ENCODE data around the gene IGFBP2.

IGFBP2 gene

DNA sequence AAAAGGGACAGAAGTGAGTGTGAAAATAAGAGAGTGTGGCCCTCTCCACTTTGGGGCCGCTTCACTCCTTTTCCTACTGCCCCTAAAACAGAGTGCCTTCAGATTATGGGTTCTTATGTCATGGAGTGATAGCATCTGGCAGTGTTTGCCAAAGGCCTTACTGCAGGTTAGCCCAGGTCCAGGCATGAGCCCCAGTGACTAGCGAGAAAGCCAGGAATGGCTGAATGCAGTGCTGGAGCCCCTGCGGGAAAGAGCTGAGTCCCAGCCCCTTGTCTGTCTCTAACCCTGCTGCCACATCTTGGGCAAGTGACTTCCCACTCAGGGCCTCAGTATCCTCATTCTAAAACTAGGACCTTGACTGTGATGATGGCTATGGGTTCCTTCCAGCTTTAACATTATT, 56.2 kb downstream of the IGFBP2 start:
- no peak for DNase-seq

DNA sequence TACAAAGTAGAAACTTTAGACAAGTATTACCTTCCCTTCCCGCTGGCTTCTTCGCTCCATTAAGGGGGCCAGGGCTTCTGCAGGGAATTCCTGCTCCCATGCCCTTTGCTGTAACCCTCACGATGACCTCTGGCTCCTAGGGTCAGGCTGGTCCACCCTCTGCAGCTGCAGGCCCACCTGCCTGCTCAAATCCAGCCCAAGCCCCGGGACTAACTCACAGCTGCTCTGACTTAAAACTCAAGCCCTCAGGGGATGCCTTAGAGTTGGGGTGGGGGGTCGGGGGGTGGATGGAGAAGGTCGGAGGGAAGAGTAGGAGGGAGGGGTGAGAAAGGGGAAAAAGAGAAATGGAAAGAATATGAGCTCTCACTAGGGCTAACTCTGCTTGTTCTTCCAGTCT, 57.2 kb downstream of the IGFBP2 start:
- no peak for DNase-seq

DNA sequence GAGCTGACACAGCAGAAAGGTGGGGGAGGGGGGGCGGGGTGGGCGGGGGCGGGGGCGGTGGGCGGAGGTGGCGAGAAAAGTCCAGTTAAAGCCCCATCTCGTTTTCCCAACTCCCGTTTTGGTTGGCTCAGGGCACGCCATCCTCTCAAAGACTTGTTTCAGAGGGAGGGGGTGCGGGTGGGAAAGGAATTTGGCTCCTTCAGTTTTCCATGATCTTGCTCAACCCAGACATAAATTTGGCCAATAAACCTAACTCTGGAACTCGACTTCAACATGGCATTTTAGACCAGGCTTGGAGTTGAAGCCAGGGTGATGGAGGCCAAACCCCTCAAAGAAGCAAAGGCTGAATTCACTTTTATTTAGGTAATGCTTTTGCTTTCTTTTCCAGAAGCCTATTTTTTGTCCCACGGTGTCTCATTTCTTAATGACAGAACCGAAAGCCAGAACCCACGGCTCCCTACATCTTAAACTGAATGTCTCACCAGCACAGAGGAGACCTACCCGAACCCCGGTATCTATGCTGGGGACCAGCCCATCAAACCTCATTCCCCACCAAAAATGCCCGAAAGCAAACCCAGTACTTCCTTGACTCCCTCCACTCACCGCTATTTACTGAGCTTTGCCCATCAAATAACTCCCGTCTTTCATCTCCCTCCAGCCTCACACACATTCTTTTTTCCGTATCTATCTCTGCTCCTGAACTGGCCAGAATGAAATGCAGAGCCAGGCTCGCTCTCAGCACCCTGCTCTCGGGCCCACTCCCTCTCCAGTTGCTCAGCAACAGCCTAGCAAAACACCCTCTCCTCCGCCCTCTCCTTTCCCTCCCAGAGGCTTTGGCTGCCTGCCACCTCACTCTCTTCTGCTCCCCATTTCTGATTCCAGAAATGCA, 57.9 kb downstream of the IGFBP2 start:
- DNase-seq = peak; percentile 46

DNA sequence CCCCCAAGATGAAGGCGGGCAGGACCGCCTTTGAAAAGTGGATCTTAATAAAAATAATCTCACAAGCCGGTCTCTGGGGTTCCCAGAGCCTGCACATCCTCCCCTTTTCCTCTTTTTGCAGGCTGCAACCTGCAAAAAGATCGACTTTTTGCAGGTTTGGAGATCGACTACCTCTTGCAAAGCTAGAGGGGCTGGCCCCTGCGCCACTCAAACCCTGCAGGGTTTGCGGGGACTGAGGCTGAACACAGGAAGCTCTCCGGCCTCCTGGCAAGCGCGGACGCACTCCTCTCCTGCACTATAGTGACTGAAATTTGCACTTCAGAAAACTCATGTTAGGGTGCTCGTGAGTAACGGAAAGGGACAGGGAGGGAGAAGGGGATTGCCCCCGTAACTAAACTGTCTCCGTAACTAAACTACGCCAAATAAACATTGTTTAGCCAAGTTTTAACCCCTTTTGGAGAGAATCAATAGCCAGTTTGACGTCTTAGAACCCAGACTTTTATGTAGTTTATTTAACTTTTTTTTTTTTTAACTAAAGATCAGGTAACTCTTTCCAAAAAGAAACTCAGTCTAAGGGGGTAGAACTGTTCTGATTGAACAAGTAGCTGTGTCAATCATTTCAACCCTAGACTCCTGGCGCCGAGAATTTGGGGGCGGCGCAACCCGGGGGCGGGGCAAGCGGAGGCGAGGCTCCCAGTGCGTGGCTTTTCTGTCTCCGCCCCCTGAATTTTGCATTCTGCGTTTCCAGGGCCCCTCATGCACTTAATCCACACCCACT, 59.6 kb downstream of the IGFBP2 start:
- DNase-seq = peak; percentile 43

DNA sequence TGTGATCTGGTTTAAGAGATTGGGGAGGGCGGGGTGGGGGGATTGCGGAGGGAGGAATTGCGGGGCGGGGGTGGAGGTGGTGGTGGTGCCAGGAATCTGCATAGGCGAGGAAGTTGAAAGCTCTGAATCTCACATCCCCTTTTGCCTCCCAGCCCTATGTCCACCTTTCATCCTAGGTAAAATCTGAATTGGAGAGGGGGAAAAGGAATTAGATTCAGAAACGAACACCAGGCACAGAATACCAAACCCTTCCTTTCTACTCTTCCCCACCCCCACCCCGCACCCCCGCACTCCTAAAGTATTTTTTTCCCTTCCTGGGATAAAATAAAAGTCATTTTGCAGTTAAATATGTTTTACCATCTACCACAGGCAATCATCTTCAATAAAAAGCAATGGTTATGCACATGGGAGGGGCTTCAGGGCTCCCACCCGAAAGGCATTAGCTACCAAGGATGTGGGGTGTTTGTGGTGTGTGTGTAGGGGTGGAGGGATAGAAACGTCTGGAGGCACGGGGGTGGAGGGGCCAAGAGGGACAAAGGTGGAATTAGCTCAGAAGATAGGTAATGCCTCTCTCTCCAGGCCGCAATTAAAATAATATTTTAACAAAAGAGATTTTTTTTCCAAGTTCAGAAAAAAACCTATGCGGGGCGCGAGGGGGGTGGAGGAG, 60.3 kb downstream of the IGFBP2 start:
- no peak for DNase-seq

DNA sequence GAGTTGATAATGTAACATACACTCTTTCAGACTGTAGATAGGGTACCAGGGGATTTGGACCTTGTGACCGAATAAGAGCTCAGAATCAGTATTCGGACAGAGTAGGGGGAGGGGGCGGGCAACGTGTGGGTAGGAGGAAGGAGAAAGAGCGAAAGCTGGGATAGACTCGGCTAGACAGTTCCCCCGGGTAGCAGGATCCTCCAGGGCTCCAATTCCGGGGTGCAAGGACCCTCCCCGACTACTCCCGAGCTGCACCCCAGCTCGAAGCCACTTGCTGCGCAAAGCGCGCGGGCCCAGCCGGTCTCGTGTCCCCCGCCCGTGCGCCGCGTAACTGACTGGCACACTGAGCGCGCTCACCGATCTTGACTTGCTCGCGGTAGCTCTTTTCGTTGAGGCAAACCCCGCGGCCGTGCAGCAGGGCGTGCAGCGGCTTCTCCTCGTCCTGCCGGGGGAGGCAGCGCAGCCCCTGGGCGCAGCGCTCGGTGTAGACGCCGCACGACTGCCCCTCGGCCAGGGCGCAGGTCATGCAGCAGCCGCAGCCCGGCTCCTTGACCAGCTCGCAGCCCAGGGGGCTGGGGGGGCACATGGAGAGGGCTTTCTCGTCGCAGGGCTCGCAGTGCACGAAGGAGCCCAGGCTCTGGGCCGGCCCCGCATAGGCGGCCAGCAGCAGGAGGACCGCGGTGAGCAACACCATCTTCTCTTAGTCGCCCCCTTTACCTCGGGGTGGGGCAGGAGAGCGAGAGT, 61.0 kb downstream of the IGFBP2 start:
- DNase-seq = no peak

DNA sequence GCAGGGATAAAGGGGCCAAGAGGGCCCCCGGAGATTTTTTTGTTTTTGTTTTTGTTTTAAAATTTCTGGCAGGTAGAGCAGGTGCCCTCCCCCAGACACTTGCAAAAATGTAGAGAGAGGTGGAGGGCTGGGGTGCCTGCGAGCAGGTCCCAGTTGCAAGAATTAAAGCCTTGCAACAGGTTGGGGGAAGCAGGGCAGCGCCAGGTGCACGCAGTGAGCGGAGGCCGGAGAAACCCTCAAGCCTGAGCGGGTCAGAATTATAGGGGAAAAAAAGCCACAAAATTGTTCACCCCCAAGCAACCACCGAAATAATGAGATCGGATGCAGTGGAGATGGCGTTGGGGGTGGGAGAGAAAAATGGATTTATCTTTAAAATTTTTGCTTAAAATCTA, 61.6 kb downstream of the IGFBP2 start:
- DNase-seq = no peak

DNA sequence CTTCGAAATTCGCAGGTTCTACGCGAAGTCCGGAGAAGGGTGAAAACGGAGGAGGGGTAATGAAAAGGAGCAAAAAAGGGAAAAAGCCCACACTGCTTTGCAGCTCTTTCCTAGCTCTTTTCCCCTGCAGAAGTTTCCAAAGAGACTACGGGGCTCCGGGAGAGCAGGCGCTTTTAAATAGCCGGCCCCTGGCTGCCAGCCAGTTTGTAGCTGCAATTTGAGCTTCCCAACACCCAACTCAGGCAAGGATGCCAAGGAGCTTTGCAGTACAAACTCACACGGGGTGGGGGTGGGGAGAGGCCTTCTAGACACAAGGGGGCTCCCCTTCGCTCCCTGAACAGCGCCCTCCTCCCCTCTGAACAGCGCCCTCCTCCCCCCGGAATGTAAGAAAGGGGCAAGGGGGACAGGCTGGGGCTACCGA, 62.2 kb downstream of the IGFBP2 start, which contains the start of gene IGFBP5:
TSS of gene IGFBP5 (minus strand) at position 149 of the 421 bp plus-strand sequence. CDS start 774 bp downstream, outside the sequence.
- DNase-seq = peak; percentile 64

DNA sequence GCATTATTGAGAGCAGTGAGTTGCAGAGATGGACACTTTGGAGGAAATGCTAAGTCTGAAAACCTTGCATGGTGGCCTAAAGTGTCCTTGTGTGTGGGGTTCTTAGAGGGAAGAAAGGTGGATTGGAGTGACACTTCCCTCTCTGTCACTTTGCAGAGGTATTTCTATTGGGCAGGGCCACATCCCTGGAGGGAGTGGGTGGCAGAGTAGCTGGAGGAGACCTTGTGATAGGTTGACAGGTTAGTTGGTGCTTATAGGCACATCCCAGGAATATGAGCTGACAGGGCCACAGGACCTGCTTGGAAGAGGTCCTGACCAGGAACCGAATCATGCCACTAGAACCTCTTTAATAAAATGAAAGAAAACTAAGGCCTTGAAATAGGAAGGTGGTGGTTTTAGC, 63.1 kb downstream of the IGFBP2 start:
- DNase-seq = no peak

DNA sequence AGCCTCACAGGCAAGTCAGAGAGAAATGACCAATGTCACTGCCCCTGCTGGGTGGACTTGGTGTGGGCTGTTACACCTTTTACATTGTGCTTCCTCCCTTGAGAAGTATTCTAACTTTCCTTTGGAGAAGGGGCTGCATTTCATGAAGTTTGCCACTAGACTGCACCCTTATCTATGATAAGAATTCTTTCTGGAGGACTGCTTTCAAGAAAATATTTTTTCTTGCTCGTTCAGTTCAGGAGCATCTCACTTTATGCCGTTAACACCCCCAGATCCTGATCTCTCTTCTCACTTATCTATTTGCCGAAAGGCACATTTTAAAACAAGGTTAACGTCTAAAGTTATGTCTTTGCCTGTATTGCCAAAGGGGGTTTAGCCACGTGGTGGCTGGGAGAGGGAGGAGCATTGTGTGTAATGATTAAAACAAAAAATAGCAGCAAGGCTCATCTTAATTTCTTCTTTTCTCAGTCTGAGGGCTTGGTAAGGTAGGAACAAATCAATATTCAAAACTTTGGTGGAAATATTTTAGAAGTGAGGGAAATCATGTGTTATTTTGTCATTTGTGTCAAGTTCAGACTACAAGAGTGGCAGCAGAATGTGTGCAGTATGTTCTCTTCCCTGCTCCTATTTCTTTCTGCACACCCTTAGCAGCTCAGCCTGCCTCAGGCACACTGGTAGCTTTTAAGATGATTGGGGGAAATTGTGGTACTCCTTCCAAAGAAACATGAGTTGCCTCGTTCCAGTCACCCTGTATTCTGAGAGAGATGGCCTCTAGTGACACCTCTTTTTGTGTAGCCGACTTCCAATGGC, 63.7 kb downstream of the IGFBP2 start:
- DNase-seq = peak; percentile 20

DNA sequence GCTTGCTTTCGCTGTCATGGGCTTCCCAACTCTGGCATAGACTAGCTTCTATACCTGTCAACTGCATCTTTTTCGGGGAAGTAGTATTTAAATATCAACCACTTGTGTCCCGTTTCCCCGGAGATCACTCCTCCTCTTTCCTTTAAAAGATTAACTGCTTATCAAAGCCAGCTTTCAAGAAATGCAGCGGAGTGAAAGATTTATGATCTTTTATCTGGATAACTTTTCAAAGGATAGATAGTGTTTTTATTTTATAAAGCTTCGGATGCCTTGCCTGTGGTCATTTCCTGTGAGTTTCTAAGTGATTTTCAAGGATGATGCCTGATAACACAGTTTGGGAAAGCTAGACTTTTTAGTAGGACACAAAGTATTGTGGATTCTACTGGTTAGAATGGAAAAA, 65.1 kb downstream of the IGFBP2 start:
- no peak for DNase-seq

DNA sequence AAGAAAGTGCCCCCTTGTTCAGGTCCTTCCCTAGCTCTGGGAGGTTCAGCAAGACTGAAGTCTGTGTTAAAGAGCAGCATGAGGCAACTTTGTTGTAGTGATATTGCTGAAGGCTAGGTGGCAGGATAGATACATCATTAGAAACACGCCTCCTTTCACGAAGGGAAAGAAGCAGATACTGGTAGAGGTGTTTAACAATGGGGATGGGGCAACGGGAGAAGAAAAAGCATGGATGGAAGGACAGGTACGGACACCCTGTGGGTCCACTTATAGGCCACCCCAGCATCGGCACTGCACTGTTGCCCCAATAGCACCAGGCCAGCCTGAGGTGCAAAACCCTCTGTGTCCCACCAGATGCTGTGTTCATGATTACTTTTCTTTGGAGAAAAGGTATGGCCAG, 65.7 kb downstream of the IGFBP2 start:
- peak; percentile 91 for DNase-seq

DNA sequence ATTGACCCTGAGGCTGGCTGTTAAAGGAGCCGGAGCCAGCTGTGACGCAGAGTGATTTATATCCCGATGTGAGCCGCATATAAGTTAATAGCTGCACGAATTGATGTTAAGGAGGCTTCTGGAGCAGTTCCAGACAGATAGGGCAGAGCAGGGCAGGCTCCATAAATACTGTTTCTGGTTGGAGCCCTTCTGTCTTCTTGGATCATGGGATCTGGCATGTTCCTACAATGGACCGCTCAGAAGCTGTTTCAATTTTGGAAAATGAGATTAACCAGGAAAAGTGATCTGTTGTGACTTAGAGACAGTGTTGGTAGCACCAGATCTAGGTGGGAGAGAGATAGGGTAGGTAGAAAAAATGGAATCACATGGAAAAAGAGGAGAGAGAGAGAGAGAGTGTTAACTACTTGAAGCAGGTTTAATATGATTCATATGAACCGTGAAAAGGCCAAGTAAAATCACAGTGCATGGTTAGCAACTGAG, 66.9 kb downstream of the IGFBP2 start:
- peak; percentile 90 for DNase-seq

DNA sequence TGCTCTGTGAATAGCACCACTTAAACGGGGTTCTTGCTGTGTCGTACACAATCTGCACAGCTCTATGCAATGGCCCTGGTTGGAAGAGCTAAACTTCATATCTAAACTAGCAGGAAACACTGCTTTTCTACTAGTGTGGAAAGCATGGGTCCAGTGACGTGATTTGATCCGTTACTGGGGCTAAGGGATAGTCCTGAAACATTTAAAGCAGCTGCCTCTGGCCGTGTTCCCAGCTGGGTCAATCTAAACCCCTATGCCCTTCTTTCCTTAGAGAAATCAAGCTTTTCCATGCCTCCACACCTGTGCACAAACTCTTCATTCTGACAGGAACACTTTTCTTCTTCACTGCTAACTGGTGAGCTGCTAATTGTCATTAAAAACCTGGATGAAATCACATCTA, 67.6 kb downstream of the IGFBP2 start:
- no peak for DNase-seq

DNA sequence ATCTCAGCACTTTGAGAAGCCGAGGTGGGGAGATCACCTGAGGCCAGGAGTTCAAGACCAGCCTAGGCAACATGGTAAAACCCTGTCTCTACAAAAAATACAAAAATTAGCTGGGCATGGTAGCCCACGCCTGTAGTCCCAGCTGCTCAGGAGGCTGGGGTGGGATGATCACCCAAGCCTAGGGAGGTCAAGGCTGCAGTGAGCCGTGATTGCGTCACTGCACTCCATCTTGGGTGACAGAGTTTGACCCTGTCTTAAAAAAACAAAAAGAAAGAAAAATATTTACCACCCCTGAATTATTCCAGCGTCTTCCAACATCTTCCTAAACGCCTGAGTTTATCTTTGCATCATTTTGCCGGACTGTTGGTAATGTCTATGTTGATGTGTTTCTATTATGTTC, 68.3 kb downstream of the IGFBP2 start:
- no peak for DNase-seq

DNA sequence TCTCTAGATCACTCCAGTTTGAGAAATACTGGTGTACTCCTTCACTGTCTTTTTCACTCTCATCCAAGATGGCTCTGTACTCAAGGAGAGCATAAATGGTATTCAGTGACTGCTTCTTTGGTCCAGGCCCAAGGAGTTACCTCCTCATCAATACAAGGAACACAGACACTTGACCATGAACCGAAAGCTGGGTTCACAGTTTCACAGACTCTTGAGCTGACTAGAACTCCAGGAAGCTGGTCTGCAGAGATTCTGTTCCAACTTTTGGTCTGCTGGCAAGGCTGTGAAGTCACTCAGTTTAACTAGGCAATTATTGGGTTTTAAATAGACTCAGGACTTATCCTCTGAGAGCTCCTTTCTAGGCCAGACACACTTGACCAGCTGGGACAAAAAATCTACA, 69.5 kb downstream of the IGFBP2 start:
- no peak for DNase-seq

DNA sequence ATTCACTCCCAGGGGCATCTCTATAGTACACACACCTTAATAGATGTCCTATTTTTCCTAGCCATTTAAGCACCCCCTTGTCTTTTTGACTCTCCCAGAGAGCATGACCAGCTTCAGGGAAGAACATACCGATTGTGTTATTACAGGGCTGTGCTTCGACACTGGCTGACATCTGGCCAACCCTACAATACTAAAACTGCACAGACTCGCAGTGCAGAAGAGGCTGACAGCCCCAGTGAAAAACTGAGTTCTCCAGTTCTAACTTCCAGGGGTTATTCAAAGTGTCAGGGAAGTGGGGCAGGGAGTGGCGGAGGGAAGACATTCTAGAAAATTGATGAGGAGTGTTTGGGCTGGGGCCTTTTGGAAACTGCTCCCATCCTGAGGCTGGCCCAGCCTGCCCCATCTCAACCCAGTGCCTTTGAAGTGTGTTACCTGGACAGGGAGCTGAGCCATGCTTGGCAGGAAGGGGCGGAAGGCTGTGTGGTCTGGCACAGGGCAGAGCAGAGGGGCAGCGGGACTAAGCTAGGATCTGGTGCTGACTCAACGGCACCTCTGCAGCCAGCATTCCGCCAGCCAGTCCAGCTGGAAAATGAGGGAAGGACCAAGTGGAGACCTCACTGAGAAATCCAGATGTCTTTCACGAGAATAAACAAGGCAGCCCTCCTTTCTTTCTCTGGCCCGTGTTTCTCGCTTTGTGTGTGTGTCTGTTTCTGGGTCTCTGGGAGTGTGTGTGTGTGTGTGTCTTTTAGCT, 77.5 kb downstream of the IGFBP2 start:
- no peak for DNase-seq

DNA sequence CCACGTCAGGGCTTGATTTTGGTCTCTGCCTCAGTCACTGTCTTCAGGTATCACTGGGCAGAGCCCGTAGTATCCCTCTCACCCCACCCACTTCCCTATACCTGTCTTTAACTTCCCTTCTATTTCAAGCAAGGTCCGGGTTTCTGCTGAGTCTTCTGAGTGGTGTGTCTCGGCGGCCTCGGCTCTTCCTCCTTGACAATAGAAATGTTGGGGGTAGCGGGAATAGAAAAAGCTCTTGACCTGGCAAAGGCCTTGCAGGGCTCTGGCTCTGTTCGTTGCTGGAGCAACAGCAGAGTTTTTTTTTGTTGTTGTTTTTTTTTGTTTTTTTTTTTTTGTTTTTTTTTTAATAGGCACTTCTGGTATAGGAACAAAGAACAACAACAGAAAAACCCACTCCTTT, 78.1 kb downstream of the IGFBP2 start:
- no peak for DNase-seq

DNA sequence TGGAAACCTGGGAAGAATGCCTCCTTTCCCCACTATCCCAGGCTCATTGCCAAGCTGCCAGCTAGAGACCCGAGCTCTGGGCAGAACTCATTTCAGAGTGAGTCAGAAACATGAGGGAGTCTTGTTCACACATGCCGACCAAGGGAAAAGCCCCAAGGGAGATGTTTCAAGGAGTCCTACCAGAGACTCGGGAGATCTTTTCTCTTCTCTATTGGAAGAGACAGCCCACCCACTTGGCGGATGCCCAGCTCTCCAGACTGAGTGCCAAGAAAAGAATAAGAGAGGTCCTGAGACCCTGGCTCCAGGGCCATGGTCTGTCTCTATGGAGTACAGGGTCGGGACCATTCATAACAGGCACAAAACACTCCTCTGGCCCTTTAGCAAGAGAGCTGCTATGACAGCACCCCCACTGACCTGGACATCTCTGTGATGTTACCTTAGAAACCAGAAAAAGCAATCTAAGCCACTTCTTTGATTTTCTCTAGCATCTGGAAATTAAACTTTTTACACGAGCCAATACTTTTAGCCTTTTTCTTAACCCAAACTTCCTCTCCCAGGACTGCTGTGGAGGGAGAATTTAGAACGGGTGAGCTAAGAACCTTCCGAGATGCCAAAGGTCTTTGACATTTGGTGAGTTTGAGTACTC, 80.6 kb downstream of the IGFBP2 start:
- DNase-seq = no peak

All from NCI-H2081 treated with DMSO at 0.1 percent for 48 hours (cell line).